HG03175 (cell line): ENCODE results near the gene RALGAPA1.

Experiments
- ATAC-seq: cut with Tn5 transposase; IDR thresholded peaks from one replicate; pipeline ENCODE4 v1.9.1; 2021; ENCODE audit warnings: mild to moderate bottlenecking, moderate library complexity; ENCODE audit not compliant: unreplicated experiment

Gene RALGAPA1

GRCh38 chr14:35503646-35504045 lies 305.4 kb downstream of the RALGAPA1 start:
- ATAC-seq: no peak

- no peak for ATAC-seq
These were observed 309.9 kb downstream of the RALGAPA1 start for GRCh38 chr14:35499180-35499579.

- no peak for ATAC-seq
These were observed 313.8 kb downstream of the RALGAPA1 start for GRCh38 chr14:35495278-35495677.

- no peak for ATAC-seq
These were observed 316.5 kb downstream of the RALGAPA1 start for GRCh38 chr14:35492569-35493014.
